Activated naive CD4-positive, alpha-beta T cell treated with Interleukin-2 at 50 U/mL for 16 hours (primary cell): ENCODE results near the gene PRKAR1B.
A peak's percentile ranks its signal among the peaks of the same experiment; 100 is the strongest.
"Not testable (repeated sequence)": the region's sequence is repeated elsewhere in the genome, so short reads cannot be mapped to it uniquely, and the experiment has no call there.

Experiments used
- DNase-seq: peaks from one replicate; pipeline ENCODE4 v3.0.0-alpha.2; 2020

The PRKAR1B gene

GRCh38 chr7:641966-642365 is 85.1 kb downstream of the PRKAR1B start:
- DNase-seq = no peak

- no peak for DNase-seq
Observed at GRCh38 chr7:641269-641671, 85.8 kb downstream of the PRKAR1B start.

DNA sequence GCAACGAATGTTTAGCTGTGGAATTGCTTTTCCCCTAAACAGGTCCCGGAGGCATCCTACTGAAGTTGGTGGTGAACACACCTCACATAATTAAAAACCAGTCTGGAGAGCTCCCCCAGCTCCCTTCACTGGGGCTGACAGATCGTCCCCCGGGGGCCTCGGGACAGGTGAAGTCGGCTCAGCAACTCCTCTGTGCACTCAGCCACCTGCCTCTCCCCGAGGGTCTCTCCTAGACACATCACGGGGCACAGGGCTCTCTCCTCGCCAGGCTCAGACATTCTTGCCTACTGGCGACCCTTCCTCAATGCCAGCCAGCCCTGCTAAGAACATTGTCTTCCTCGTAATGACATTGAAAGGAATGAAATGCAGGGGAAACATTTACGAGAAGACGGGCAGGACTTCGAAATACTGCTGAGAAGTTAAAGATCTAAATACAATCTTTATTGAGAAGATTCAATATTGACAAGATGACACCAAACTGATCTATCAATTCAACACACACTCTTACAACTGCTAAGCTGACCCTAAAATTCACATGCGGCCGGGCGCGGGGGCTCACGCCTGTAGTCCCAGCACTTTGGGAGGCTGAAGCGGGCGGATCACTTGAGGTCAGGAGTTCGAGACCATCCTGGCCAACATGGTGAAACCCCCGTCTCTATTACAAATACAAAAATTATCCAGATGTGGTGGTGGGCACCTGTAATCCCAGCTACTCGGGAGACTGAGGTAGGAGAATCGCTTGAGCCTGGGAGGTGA is 88.6 kb downstream of the PRKAR1B start:
- DNase-seq = no peak

DNA sequence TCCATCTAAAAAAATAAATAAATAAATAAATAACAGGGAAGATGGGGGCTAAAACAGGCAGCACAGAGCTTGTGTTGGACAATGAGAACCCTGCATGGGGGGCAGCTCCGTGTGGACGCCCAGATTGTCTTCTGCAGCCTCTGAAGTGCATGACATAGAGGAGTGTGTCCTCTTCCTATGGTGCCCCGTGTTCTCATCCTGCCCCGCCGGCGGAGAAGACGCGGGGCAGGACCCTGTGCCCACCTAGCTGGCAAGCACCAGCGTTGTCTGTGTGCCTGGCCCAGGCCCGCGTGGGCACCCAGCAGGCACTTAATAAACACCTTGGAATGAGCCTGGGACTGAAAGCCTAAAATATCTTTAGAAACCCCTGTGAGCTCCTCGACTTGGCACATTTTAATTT is 89.3 kb downstream of the PRKAR1B start:
- no peak for DNase-seq

DNA sequence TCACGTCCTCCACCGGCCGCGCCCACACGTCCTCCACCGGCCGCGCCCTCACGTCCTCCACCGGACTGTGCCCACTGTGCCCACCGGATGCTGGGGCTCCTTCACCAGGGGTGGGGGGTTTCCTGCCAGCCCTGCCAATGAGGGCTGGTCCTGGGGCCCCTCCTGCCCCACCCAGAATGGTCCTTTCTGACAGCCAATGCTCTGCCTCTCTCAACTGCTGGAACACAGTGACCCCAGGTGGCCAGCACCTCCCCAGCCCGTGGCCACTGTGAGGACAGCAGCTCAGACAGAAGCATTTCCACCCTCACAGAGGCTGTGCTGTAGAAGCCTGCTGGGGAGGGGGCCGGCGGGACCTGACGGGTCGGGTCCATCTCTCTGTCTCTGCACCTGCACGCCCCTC is 90.7 kb downstream of the PRKAR1B start:
- DNase-seq = peak; percentile 44

- DNase-seq = not testable (repeated sequence)
Observed at GRCh38 chr7:635687-636382, 91.2 kb downstream of the PRKAR1B start.

DNA sequence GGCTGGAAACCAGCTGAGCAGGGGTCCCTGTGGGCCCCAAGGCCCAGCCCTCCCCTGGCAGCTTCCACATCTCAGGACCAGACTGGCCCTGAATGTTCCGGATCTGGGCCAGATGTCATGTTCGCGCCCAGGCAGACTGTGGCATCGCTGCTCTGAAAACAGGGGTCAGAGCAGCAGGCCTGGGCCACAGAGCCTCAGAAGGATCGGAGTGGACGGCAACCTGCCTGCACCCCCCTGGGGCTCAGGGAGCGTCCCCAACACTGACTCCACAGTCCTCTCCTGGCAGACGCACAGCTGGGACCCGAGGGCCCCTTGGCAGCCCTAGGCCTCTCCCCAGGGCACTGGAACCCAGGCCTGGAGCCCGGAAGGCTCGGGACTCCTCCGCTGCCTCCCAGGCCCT is 91.9 kb downstream of the PRKAR1B start:
- no peak for DNase-seq

DNA sequence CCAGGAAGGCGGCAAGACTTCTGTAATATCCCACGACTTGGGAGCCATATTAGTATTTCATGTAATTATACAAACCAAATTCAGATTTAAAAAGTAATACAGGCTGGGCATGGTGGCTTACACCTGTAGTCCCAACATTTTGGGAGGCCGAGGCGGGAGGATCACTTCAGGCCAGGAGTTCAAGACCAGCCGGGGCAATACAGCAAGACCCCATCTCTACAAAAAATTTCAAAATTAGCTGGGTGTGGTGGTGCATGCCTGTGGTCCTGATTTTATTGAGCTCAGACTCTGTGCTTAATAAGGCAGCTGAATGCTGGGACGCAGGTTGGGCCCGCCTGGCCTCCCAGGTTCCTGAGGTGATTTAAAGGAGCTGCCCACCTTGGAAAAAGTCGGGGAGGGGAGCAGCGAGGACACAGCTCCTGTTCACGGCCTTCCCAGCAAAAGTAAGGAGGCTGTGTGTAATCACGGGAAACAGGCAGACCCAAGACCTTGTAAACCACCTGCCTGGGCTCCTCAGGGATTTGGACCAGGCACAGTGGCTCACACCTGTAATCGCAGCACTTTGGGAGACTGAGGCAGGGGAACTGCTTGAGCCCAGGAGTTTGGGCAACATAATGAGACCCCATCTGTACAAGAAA is 93.6 kb downstream of the PRKAR1B start:
- DNase-seq = no peak

DNA sequence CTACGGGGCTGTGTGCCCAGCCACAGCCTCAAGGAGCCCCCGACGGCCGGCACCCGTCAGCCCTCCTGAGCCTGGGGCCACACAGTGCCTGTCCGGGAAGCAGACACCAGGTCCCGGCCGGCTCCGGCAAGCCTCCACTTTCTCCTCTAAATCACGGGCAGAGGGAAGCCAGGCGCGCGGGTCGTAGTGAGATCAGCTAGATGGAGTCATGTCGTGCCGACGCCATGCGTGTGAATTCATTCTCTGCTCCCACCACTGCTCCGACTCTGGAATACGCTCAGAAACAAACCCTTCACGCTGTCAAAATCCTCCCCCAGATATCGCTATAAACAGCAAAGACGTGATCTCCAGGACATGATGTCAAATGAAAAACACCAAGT is 94.3 kb downstream of the PRKAR1B start:
- no peak for DNase-seq

DNA sequence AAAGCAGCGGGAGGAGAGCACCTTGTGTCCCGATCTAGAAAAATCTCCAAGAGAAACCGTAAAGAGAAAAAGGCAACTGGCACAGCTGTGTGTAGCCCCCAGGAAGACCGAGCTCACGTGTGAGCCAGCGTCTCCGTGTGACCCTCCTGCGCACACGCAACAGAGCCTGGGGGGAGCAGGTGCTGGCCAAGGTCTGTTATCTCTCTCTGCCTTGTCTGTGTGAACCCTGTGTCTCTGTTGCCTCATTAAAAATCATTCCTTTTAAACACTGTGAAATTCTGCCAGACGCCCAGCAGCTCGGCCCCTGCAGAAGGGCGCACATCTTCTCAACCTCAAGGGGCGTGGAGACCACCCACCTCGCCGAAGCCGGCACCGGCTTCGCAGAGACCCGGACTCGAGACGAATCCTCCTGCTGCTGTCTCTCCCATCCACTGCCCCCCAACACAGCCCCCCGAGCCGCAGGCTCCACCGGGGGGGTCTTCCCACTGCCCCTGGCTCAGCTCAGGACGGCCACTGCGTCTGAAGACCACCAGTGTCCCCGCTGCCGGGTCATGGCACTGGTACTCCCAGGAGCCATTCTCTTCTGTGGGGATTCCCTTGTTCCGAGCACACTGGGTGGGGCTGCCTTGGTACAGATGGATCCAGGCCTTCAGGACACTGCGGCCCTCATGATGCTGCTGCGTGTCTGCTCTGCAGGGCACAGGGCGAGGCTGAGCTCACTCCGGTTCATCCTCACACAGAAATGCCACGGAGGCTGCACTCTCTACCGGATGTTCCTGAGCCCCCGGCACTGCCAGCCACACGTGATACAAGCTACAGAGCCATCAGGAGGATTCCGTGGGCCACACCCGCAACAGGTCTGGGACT is 94.9 kb downstream of the PRKAR1B start:
- DNase-seq = no peak

DNA sequence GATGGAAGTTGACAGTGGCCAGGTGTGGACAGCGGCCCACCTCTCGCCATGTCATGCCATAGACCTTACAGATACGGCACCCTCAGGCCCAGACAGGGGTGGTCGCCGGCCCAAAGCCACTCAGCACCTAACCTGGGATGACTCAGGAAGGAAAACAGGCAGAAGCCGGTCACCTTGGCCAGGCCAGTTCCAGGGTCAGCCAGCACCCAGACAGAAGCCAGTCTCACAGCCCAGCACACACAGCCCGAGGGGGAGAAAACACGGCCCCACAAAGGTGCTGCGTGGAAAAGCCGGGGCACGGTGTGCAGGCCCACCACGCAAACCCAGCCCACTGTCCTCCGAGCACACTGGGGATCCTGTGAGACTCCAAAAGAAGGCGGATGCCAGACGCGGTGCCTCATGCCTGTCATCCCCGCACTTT is 95.8 kb downstream of the PRKAR1B start:
- DNase-seq = no peak

- DNase-seq = no peak
Observed at GRCh38 chr7:630539-630938, 96.5 kb downstream of the PRKAR1B start.

GRCh38 chr7:630111-630511 is 97.0 kb downstream of the PRKAR1B start:
- no peak for DNase-seq

DNA sequence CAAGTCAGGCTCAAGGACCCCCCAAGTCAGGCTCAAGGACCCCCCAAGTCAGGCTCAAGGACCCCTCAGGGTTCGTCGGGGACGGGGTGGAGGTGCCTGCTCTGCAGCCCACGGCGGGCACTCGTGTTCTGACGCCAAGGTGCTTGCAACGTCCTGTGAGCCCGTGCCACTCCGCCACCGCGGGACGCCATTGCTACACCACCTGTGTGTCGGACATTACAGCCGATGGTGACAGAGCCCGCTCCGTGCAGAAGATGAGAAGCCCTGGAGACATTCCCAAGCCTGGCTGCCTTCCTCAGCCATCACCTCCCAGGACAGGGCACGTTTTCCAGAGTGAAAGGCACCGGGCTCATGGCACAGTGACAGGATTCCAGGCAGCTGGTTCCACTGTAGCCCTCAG is 98.3 kb downstream of the PRKAR1B start:
- no peak for DNase-seq

GRCh38 chr7:628402-628763 is 98.7 kb downstream of the PRKAR1B start:
- DNase-seq = no peak

DNA sequence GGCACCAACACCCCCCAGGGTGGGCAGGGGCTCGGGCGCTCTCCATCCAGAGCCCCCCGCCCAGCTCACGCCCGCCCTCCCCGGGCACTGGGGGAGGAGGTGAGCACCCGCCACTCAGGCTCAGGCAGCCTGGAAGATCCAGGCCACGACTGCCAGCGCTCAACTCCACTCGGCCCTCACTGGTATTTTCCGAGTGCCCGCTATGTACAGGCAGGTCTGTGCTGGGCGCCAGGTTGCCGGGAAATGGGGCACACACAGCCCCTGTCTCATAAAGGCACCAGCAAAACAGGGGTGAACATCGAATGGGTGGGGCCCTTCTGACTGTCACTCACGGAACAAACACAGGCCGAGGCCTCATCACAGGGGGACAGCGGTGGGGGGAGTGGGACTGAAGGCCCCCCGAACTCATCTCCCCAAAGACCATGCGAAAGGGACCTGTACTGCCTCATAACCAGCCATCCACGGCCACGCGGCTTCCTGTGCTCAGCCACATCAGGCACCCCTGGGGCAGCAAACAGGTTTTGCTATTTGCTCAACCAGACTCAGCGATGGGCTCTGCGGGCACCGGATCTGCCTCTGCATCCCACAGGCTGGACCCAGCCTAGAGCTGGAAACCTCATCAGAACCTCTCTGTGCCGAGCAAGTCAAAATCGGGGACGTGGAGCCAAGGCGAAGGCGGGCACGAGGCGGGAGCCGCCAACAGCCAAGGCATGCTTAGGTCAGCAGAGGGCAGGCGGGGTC is 99.2 kb downstream of the PRKAR1B start:
- DNase-seq = no peak

DNA sequence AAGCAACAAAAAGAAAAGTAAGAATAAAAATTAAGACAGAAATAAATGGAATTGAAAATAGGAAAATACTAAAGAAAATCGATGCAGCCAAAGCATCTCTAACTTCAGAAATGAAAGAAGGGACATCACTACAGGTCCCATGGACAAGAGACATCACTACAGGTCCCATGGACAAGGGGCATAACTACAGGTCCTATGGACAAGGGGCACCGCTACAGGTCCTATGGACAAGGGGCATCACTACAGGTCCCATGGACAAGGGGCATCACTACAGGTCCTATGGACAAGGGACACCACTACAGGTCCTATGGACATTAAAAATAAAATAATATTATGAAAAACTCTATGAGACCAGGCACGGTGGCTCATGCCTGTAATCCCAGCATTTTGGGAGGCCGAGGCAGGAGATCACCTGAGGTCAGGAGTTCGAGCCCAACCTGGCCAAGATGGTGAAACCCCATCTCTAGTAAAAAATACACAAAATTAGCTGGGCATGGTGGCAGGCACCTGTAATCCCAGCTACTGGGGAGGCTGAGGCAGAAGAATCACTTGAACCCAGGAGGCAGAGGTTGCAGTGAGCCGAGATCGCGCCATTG is 101.6 kb downstream of the PRKAR1B start:
- no peak for DNase-seq

GRCh38 chr7:623464-623863 is 103.6 kb downstream of the PRKAR1B start:
- DNase-seq = no peak

DNA sequence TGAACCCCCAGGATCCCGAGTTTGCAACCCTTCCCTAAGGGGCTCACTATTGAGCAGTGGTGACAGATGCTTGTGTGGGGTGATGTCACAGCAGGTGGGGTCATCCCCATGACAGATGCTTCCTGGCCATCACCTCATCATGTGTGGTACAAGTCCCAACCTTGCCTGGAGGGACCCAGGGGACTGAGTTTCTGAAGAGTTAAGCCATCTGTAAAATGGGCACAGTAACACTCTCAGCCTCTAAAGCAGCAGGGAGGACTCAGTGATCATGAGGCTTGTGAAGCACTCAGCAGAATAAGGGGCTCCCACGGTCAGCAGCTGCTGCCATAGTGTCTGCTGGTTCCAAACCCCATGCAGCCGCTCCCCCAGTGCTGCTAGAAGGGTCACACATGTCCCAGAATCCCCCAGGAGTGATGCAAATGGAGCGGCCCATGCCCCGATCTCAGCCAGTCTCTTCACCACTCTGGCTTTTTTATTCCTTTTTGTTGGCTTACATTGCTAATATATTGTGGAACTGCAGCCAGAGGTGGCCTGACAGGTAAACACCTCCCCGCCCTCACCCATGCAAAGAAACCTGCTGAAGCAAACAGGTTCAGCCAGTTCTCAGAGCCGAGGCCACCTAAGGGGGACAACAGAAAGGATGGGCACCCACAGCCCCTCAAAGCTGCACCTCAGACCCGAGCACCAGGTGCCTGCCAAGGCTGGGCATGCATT is 105.4 kb downstream of the PRKAR1B start:
- no peak for DNase-seq

GRCh38 chr7:620885-621284 is 106.2 kb downstream of the PRKAR1B start:
- no peak for DNase-seq

DNA sequence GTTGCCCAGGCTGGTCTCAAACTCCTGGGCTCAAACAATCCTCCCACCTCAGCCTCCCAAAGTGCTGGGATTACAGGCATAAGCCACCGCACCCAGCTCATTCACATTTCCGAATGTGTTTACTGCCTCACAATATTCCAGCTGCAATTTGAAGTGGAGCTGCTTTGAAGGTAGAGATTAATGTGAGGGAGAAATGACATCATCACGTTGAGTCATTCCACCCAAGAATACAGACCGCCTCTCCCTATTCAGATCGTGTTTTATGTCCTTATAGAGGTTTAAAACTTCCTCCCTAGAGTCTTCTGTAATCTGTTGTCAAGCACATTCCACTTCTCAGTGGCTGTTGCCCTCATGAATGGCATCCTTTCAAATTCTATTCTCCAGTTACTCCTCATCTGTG is 107.0 kb downstream of the PRKAR1B start:
- DNase-seq = no peak
